Fibroblast of the aortic adventitia (primary cell): ENCODE results near the gene STAC. TPM values are rescaled to one million over a fixed set of nuclear protein-coding genes. Genes with fewer than 3 reads are reported as not detected.

Source experiments
- DNase-seq: peaks from one replicate; pipeline ENCODE4 v3.0.0-alpha.2; 2010; ENCODE audit warnings: low read depth
- H3K4me3 ChIP-seq: 2 replicates; pipeline ENCODE4 v1.5.1; 2011; ENCODE audit warnings: low read depth, mild to moderate bottlenecking, control low read depth, low read length, moderate library complexity
- CTCF ChIP-seq: IDR thresholded peaks from 2 replicates; pipeline ENCODE4 v1.5.1; 2011; ENCODE audit warnings: mild to moderate bottlenecking, low read length, control low read depth, inconsistent platforms; ENCODE audit not compliant: insufficient read depth
- total RNA-seq: library from RNA; depleted of rRNA; stranded (reverse); fragments of >200 nt; gene quantifications from 2 replicates; pipeline ENCODE4 v1.2.3, GENCODE V29; 2012; ENCODE audit warnings: low replicate concordance

The STAC gene
- total RNA-seq, 1 donor = 14.8 TPM

- no peak for TF ChIP-seq CTCF
- no peak overlapping the region for H3K4me3 ChIP-seq
Observed at GRCh38 chr3:36501616-36502015, 121.3 kb downstream of the STAC start.

GRCh38 chr3:36505393-36505792 lies 125.1 kb downstream of the STAC start:
- no peak for TF ChIP-seq CTCF
- DNase-seq = no peak
- H3K4me3 ChIP-seq = no peak overlapping the region

More at GRCh38 chr3:36501616-36502015, 121.3 kb downstream of the STAC start:
- no peak for DNase-seq

GRCh38 chr3:36511791-36512486 lies 131.6 kb downstream of the STAC start:
- H3K4me3 ChIP-seq = no peak overlapping the region
- no peak for TF ChIP-seq CTCF
- no peak for DNase-seq

GRCh38 chr3:36512555-36512954 lies 132.3 kb downstream of the STAC start:
- peak; percentile 80 for DNase-seq
- H3K4me3 ChIP-seq = no peak overlapping the region
- TF ChIP-seq CTCF = no peak

GRCh38 chr3:36514171-36514570 lies 133.9 kb downstream of the STAC start:
- DNase-seq = peak; percentile 77
- no peak overlapping the region for H3K4me3 ChIP-seq
- no peak for TF ChIP-seq CTCF

GRCh38 chr3:36519682-36520081 lies 139.4 kb downstream of the STAC start:
- DNase-seq = no peak
- H3K4me3 ChIP-seq = no peak overlapping the region
- TF ChIP-seq CTCF = no peak
